ENCODE measurements around the gene SUGCT. TPM values are rescaled to one million over a fixed set of nuclear protein-coding genes. Genes with fewer than 3 reads are reported as not detected.
A peak's percentile ranks its signal among the peaks of the same experiment; 100 is the strongest.

The SUGCT gene
- polyA plus RNA-seq, 1 of the 3 experiments (the other 2 are of a cell fraction), result 53.7 TPM

- no peak for TF ChIP-seq GABPA (IDR thresholded peaks at IDR 0.05; ENCODE audit: low read depth)
- no peak for TF ChIP-seq PBX3 (IDR thresholded peaks at IDR 0.05)
- peak; percentile 52 for TF ChIP-seq TCF12 (IDR thresholded peaks at IDR 0.05)
- TF ChIP-seq JUND (IDR thresholded peaks at IDR 0.05), result no peak
- no peak for TF ChIP-seq MXI1 (IDR thresholded peaks at IDR 0.05; ENCODE audit: low read depth, low read length)
- no peaks in the 10 kb centered on the region for H3K36me3 ChIP-seq (replicated peaks in 1 of 2; ENCODE audit: control insufficient read depth in 1 of 2, insufficient read depth in 2 of 2, low read length in 1 of 2)
- H3K9me3 ChIP-seq, result no peaks in the 10 kb centered on the region
- H3K79me2 ChIP-seq (ENCODE audit: insufficient read depth), result peaks cover 48% of the 10 kb centered on the region
- peak overlapping the region; percentile 84 to 99 for H3K27ac ChIP-seq (ENCODE audit: low read depth in 2 of 2, low read length in 1 of 2)
- no peak for DNase-seq
- H3K4me3 ChIP-seq (ENCODE audit: low read depth in 2 of 2, low read length in 1 of 2), result no peak overlapping the region
- H3K9me2 ChIP-seq, result no peaks in the 10 kb centered on the region
- ChIA-PET CTCF (interaction anchor here (0.7 kb wide), 1 partner anchor 476 kb away, joined by 3 read pairs; no protein-coding TSS in a partner anchor), POLR2A (no interaction called here)
- H3K4me2 ChIP-seq, result 0 out of 2 replicates have a peak overlapping the region, but pooled peaks have one; percentile 4
- H3K4me1 ChIP-seq (ENCODE audit: control insufficient read depth in 1 of 2, insufficient read depth in 2 of 2, low read depth in 1 of 2, low read length in 1 of 2), result peaks cover 19 to 32% of the 10 kb centered on the region in 2 experiments
- H3K27me3 ChIP-seq (ENCODE audit: insufficient read depth), result no peaks in the 10 kb centered on the region
- H3F3A ChIP-seq (replicated peaks; ENCODE audit: insufficient read depth), result peaks cover 39% of the 10 kb centered on the region
- no peak overlapping the region for H2AFZ ChIP-seq (ENCODE audit: low read depth)
- WGBS (ENCODE audit: low lambda C conversion rate), result 61% methylated on average over 6 of the region's 6 CpGs
- H4K20me1 ChIP-seq (ENCODE audit: insufficient read depth), result no peaks in the 10 kb centered on the region
- H3K9ac ChIP-seq, result no peak overlapping the region
These were observed 669.8 kb downstream of the SUGCT start for GRCh38 chr7:40804477-40805215.

- H2AFZ ChIP-seq (ENCODE audit: low read depth), result no peak overlapping the region
- H3K4me3 ChIP-seq (ENCODE audit: low read depth in 2 of 2, low read length in 1 of 2), result no peak overlapping the region
- H3K9me3 ChIP-seq, result no peaks in the 10 kb centered on the region
- H3K4me2 ChIP-seq, result 0 out of 2 replicates have a peak overlapping the region, but pooled peaks have one; percentile 4
- no peaks in the 10 kb centered on the region for H3K27me3 ChIP-seq (ENCODE audit: insufficient read depth)
- H3K27ac ChIP-seq (ENCODE audit: low read depth in 2 of 2, low read length in 1 of 2), result peak overlapping the region; percentile 84 to 99
- peaks cover 55% of the 10 kb centered on the region for H3K79me2 ChIP-seq (ENCODE audit: insufficient read depth)
- no peaks in the 10 kb centered on the region for H4K20me1 ChIP-seq (ENCODE audit: insufficient read depth)
- ChIA-PET POLR2A (no interaction called here), CTCF (no interaction called here)
- H3K36me3 ChIP-seq (replicated peaks in 1 of 2; ENCODE audit: control insufficient read depth in 1 of 2, insufficient read depth in 2 of 2, low read length in 1 of 2), result no peaks in the 10 kb centered on the region
- TF ChIP-seq POLR2AphosphoS5 (IDR thresholded peaks at IDR 0.05; ENCODE audit: low read depth, low read length) (0 out of 2 replicates have a peak, but pooled peaks have one; percentile 9), NFIC (IDR thresholded peaks at IDR 0.05; ENCODE audit: borderline replicate concordance) (peak; percentile 46; the same call in 1 of the 2 replicates), RFX5 (IDR thresholded peaks at IDR 0.05; ENCODE audit: low read length) (no peak), MXI1 (IDR thresholded peaks at IDR 0.05; ENCODE audit: low read depth, low read length) (no peak), TCF12 (IDR thresholded peaks at IDR 0.05) (no peak)
- DNase-seq, result no peak
- H3K4me1 ChIP-seq (ENCODE audit: control insufficient read depth in 1 of 2, insufficient read depth in 2 of 2, low read depth in 1 of 2, low read length in 1 of 2), result peaks cover 16 to 32% of the 10 kb centered on the region in 2 experiments
- peaks cover 43% of the 10 kb centered on the region for H3F3A ChIP-seq (replicated peaks; ENCODE audit: insufficient read depth)
- H3K9me2 ChIP-seq, result no peaks in the 10 kb centered on the region
- H3K9ac ChIP-seq, result no peak overlapping the region
These were observed 670.6 kb downstream of the SUGCT start for GRCh38 chr7:40805361-40805760.

GRCh38 chr7:40808378-40808942 is 673.7 kb downstream of the SUGCT start:
- Histone ChIP-seq H3K79me2 (ENCODE audit: insufficient read depth) (peaks cover 66% of the 10 kb centered on the region), H3K4me1 (ENCODE audit: control insufficient read depth in 1 of 2, insufficient read depth in 2 of 2, low read depth in 1 of 2, low read length in 1 of 2) (peaks cover 9 to 32% of the 10 kb centered on the region in 2 experiments), H3K9me3 (peaks cover 16% of the 10 kb centered on the region; the same call in 1 of the 2 replicates), H3K27ac (ENCODE audit: low read depth in 2 of 2, low read length in 1 of 2) (peak overlapping the region; percentile 85 to 99), H2AFZ (ENCODE audit: low read depth) (no peak overlapping the region), H3K27me3 (ENCODE audit: insufficient read depth) (no peaks in the 10 kb centered on the region), H3K9ac (peak overlapping the region; percentile 66), H3K9me2 (no peaks in the 10 kb centered on the region), H3K4me3 (ENCODE audit: low read depth in 2 of 2, low read length in 1 of 2) (no peak overlapping the region), H4K20me1 (ENCODE audit: insufficient read depth) (no peaks in the 10 kb centered on the region), H3K36me3 (replicated peaks in 1 of 2; ENCODE audit: control insufficient read depth in 1 of 2, insufficient read depth in 2 of 2, low read length in 1 of 2) (peaks cover 0 to 6% of the 10 kb centered on the region in 2 experiments), H3F3A (replicated peaks; ENCODE audit: insufficient read depth) (peaks cover 62% of the 10 kb centered on the region), H3K4me2 (peak overlapping the region; percentile 45)
- POLR2A ChIA-PET, result no interaction called here
- CTCF ChIA-PET, result no interaction called here
- no peak for DNase-seq
- TF ChIP-seq POLR2AphosphoS5 (IDR thresholded peaks at IDR 0.05; ENCODE audit: low read depth, low read length), result peak; percentile 82; the same call in 1 of the 2 replicates
- no peak for TF ChIP-seq FOXJ3 (CRISPR knock-in tag; IDR thresholded peaks at IDR 0.05)
- TF ChIP-seq ELF1 (IDR thresholded peaks at IDR 0.05), result peak; percentile 41; the same call in 1 of the 2 replicates
- 0 out of 2 replicates have a peak, but pooled peaks have one; percentile 16 for TF ChIP-seq GABPA (IDR thresholded peaks at IDR 0.05; ENCODE audit: low read depth)
- peak; percentile 41; the same call in 1 of the 2 replicates for TF ChIP-seq REST (IDR thresholded peaks at IDR 0.05; ENCODE audit: low read depth, low read length)
- peak; percentile 40; the same call in 1 of the 2 replicates for TF ChIP-seq YY1 (IDR thresholded peaks at IDR 0.05; ENCODE audit: low read depth)
- peak; percentile 86 for TF ChIP-seq FOXM1 (IDR thresholded peaks at IDR 0.05; ENCODE audit: low read depth)
- peak; percentile 47 to 95; a peak in 3 of 4 replicates for TF ChIP-seq EP300 (IDR thresholded peaks at IDR 0.05; ENCODE audit: borderline replicate concordance in 1 of 2, low read depth in 1 of 2, low read length in 1 of 2)
- TF ChIP-seq RXRA (IDR thresholded peaks at IDR 0.05; ENCODE audit: borderline replicate concordance, low read depth), result peak; percentile 76; the same call in 1 of the 2 replicates
- peak; percentile 81 for TF ChIP-seq JUND (IDR thresholded peaks at IDR 0.05)

Measured in SK-N-SH (cell line).